ENCODE measurements around the gene GLT8D2. TPM values are rescaled to one million over a fixed set of nuclear protein-coding genes. Genes with fewer than 3 reads are reported as not detected.

The GLT8D2 gene
- total and polyA plus RNA-seq, 2 of the 13 experiments (the other 11 are each of a cell fraction or from before 2014, with no cell fraction given) = not detected

- TF ChIP-seq, protein P1, sequence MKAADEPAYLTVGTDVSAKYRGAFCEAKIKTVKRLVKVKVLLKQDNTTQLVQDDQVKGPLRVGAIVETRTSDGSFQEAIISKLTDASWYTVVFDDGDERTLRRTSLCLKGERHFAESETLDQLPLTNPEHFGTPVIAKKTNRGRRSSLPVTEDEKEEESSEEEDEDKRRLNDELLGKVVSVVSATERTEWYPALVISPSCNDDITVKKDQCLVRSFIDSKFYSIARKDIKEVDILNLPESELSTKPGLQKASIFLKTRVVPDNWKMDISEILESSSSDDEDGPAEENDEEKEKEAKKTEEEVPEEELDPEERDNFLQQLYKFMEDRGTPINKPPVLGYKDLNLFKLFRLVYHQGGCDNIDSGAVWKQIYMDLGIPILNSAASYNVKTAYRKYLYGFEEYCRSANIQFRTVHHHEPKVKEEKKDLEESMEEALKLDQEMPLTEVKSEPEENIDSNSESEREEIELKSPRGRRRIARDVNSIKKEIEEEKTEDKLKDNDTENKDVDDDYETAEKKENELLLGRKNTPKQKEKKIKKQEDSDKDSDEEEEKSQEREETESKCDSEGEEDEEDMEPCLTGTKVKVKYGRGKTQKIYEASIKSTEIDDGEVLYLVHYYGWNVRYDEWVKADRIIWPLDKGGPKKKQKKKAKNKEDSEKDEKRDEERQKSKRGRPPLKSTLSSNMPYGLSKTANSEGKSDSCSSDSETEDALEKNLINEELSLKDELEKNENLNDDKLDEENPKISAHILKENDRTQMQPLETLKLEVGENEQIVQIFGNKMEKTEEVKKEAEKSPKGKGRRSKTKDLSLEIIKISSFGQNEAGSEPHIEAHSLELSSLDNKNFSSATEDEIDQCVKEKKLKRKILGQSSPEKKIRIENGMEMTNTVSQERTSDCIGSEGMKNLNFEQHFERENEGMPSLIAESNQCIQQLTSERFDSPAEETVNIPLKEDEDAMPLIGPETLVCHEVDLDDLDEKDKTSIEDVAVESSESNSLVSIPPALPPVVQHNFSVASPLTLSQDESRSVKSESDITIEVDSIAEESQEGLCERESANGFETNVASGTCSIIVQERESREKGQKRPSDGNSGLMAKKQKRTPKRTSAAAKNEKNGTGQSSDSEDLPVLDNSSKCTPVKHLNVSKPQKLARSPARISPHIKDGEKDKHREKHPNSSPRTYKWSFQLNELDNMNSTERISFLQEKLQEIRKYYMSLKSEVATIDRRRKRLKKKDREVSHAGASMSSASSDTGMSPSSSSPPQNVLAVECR (CRISPR knock-in tag; IDR thresholded peaks at IDR 0.05; ENCODE audit: borderline replicate concordance) = no peak
- TF ChIP-seq ZNF567 (CRISPR knock-in tag; IDR thresholded peaks at IDR 0.05; ENCODE audit: borderline replicate concordance) (no peak), ZNF552 (CRISPR knock-in tag; IDR thresholded peaks at IDR 0.05; ENCODE audit: borderline replicate concordance) (no peak), ELF1 (CRISPR knock-in tag; IDR thresholded peaks at IDR 0.05) (no peak)
Observed at GRCh38 chr12:104049278-104049902, 597 bp downstream of the GLT8D2 start (continued).

DNA sequence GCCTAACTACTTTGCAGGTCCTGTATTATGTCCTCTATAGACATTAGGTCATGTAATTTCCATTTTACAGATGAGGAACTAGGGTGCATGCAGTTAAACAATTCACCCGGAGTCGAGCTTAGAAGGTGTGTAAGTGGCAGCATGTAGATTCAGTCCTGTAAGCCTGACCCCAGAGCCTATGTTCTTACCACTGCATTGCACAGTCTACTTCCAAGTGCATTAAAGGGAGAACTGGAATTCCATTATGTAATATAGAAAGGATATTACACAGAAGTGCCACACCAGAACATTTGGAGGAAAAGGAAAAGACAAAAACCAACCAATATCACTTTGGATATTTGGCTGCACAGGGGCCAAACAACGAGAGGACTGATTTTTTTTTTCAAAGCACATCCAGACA, 1.2 kb downstream of the GLT8D2 start:
- Histone ChIP-seq H3K4me1 (ENCODE audit: insufficient read depth, low read length) (peaks cover 18% of the 10 kb centered on the region), H4K20me1 (ENCODE audit: insufficient read depth, low read length) (no peaks in the 10 kb centered on the region), H3K9ac (ENCODE audit: insufficient read depth, low read depth, low read length) (no peak overlapping the region), H2AFZ (ENCODE audit: low read length) (no peak overlapping the region), H3K27me3 (ENCODE audit: control insufficient read depth in 1 of 2, insufficient read depth in 2 of 2, low read length in 2 of 2) (peaks cover 0 to 39% of the 10 kb centered on the region in 2 experiments; a peak in 4 of 5 replicates), H3K36me3 (replicated peaks in 1 of 2; ENCODE audit: control insufficient read depth in 1 of 2, insufficient read depth in 2 of 2, low read length in 2 of 2) (no peaks in the 10 kb centered on the region), H3K4me3 (replicated peaks in 1 of 3; ENCODE audit: insufficient read depth in 1 of 3, low read depth in 2 of 3, low read length in 3 of 3) (no peak overlapping the region), H3K79me2 (ENCODE audit: insufficient read depth, low read length) (no peaks in the 10 kb centered on the region), H3K9me3 (ENCODE audit: low read length) (no peaks in the 10 kb centered on the region), H3K4me2 (ENCODE audit: low read depth, low read length) (no peak overlapping the region), H3K27ac (ENCODE audit: extremely low read length, insufficient read depth, low read length) (no peak overlapping the region)
- in situ Hi-C loops (cut with HindIII; ENCODE audit: extremely low pct_ligation_motif_present, low pct_unique_long_range_greater_than_20kb) (no loop called here), intact Hi-C loops (cut with micrococcal nuclease; ENCODE audit: unreplicated experiment) (no loop called here)
- BruUV-seq (replicated peaks) = no TSS peak
- DNase-seq (ENCODE audit: low spot score) = no peak
- 14% methylated on average over 3 of the region's 3 CpGs for WGBS (ENCODE audit: low lambda C conversion rate)
- no peak for FAIRE-seq
- POLR2A ChIA-PET = no interaction called here
- no peak for ATAC-seq
- CTCF ChIA-PET (ENCODE audit: low intra/inter-chr PET ratio, low total read pairs) = no interaction called here
- TF ChIP-seq EEA1 (CRISPR knock-in tag; IDR thresholded peaks at IDR 0.05; ENCODE audit: borderline replicate concordance) (no peak), MEF2D (CRISPR knock-in tag; IDR thresholded peaks at IDR 0.05) (no peak), CBFB (CRISPR knock-in tag; IDR thresholded peaks at IDR 0.05) (no peak), EP300 (IDR thresholded peaks at IDR 0.05; ENCODE audit: low read depth in 2 of 2, low read length in 2 of 2) (no peak), EP300 (CRISPR knock-in tag; IDR thresholded peaks at IDR 0.05; ENCODE audit: borderline replicate concordance) (no peak), ZBTB20 (CRISPR knock-in tag; IDR thresholded peaks at IDR 0.05; ENCODE audit: borderline replicate concordance, low read depth) (no peak), ZNF235 (CRISPR knock-in tag; IDR thresholded peaks at IDR 0.05; ENCODE audit: borderline replicate concordance) (no peak), PLRG1 (conservative IDR thresholded peaks at IDR 0.05) (no peak)
- TF ChIP-seq, protein P2, sequence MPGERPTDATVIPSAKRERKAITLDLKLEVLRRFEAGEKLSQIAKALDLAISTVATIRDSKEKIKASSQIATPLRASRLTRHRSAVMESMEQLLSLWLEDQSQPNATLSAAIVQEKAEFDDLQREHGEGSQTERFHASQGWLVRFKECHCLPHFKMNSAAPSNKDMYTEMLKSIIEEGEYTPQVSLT (CRISPR knock-in tag; IDR thresholded peaks at IDR 0.05; ENCODE audit: borderline replicate concordance, low read depth) = no peak
- TF ChIP-seq, protein P3, sequence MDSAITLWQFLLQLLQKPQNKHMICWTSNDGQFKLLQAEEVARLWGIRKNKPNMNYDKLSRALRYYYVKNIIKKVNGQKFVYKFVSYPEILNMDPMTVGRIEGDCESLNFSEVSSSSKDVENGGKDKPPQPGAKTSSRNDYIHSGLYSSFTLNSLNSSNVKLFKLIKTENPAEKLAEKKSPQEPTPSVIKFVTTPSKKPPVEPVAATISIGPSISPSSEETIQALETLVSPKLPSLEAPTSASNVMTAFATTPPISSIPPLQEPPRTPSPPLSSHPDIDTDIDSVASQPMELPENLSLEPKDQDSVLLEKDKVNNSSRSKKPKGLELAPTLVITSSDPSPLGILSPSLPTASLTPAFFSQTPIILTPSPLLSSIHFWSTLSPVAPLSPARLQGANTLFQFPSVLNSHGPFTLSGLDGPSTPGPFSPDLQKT (CRISPR knock-in tag; IDR thresholded peaks at IDR 0.05; ENCODE audit: borderline replicate concordance) = no peak
- TF ChIP-seq, protein P4, sequence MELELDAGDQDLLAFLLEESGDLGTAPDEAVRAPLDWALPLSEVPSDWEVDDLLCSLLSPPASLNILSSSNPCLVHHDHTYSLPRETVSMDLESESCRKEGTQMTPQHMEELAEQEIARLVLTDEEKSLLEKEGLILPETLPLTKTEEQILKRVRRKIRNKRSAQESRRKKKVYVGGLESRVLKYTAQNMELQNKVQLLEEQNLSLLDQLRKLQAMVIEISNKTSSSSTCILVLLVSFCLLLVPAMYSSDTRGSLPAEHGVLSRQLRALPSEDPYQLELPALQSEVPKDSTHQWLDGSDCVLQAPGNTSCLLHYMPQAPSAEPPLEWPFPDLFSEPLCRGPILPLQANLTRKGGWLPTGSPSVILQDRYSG (CRISPR knock-in tag; IDR thresholded peaks at IDR 0.05) = no peak
